LNCAP (cell line): ENCODE measurements around the gene ANKRD31.

ENCODE experiments used
- TF ChIP-seq, protein P1 (sequence below): fragments of 450-650 bp; IDR thresholded peaks from 2 replicates; pipeline ENCODE4 v1.5.1; 2017; ENCODE audit warnings: mild to moderate bottlenecking

Gene ANKRD31

DNA sequence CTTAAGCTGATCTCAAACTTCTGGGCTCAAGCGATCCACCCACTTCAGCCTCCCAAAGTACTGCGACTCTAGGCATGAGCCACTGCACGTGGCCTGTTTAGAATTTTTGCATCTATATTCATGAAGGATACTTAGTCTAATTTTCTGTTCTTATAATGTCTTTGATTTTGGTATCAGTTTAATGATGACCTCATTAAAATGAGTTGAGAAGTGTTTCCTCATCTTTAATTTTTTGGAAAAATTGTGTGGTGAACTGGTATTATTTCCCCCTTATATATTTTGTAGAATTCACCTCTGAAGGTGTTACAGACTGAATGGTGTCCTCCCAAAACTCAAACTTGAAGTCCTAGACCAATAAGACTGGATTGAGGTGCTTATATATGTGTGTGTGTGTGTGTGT is 46.5 kb downstream of the ANKRD31 start:
- TF ChIP-seq, protein P1, sequence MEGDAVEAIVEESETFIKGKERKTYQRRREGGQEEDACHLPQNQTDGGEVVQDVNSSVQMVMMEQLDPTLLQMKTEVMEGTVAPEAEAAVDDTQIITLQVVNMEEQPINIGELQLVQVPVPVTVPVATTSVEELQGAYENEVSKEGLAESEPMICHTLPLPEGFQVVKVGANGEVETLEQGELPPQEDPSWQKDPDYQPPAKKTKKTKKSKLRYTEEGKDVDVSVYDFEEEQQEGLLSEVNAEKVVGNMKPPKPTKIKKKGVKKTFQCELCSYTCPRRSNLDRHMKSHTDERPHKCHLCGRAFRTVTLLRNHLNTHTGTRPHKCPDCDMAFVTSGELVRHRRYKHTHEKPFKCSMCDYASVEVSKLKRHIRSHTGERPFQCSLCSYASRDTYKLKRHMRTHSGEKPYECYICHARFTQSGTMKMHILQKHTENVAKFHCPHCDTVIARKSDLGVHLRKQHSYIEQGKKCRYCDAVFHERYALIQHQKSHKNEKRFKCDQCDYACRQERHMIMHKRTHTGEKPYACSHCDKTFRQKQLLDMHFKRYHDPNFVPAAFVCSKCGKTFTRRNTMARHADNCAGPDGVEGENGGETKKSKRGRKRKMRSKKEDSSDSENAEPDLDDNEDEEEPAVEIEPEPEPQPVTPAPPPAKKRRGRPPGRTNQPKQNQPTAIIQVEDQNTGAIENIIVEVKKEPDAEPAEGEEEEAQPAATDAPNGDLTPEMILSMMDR: no peak

DNA sequence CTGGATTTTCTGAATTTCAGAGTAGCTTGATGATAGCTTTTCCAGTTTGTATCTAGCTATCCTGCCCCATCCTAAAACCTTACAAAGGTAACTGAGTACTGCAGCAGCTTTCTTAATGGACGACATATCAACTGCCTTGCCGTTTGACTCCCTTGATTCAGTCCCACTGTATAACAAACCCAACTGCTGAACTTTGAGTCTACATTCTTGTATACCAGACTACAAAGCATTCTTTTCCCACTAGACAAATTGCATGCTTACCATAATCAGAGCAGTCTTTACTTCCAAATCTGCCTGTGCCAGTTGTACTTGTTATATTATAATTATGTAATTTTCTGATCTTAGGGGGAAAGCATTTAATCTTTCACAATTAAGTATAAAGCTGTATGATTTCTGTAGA is 47.3 kb downstream of the ANKRD31 start:
- TF ChIP-seq, protein P1: no peak

DNA sequence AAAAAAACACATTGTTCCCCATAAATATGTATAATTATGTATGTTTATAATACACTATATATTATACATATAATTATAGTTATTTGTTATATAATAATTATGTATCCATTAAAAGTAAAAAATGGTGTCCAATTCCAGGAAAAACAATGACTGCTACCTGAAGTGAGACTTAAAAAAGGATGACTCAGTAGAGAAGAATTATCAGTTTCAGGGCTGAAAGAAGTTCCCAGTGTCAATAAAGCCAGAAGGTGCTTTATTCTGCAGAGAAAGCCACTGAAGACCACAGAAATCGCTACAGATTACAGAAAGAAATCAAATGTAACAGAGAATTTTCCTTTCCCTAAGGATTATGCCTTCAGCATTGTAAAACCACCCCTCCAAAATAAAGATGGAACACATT is 50.9 kb downstream of the ANKRD31 start:
- TF ChIP-seq, protein P1: no peak

DNA sequence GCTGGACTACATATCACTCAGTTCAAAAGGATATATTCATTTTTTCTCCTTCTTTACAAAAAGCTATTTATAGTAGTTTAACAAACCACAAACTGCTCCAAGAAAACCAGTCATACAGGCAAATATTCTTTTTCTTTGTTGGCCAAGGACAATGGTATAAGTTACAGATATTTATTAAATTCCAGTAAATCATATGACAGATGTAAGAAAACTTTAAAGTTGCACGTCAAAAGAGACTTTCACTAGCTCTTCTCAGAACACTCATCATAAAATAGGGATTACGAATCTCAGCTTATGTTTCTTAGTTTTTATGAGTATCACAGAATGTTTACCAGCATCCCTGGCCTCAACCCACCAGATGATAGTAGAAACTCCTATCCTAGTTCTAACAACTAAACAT is 67.2 kb downstream of the ANKRD31 start:
- TF ChIP-seq, protein P1: no peak

DNA sequence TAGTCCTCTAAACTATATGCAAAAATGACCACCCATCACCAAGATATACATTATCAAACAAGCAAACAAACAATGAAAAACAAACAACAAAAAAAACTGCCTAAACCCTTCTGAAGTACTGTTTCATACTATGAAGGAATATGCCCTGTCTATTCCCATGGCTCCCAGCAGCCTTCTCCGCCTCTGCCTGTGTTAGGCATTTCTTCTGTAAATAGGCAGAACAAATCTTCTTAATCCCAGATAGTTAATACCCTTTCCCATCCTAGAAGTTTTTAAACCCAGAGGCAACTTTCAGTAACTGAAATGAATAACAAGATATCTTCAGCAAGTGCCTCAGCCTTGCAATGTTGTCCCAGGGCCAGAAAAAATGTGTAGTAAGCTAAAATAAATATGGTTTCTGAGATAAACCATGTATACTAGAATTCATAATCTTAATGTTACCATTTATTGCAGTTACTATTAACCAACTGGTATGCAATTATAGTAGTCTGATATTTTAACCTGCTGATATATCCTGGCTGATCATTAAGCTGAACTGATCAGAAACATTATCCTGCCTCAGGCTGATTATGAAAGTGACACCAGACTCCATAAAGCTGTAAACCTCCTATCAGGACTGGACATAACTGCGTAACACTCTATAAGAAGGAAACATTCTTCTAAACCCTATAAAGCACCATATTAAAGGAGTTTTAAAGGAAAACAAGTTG is 68.5 kb downstream of the ANKRD31 start:
- TF ChIP-seq, protein P1: no peak

DNA sequence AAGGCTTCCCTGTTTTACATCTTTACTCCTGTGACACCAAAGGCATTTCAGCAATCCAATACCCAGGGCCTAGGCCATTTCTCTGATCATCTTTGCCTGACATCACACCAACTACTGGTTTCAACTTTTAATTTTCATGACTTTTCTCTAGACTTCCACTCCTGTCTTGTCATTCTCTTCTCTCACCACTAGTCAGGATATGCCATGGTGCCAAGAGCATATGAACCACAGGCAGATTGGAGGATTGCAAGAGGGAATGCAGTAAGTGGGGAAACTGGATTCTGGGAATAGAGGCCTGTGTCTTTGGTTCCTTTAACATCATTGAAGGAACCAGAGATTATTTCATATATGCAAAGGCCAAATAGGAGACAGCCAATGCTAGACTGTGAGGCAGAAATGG is 69.3 kb downstream of the ANKRD31 start:
- TF ChIP-seq, protein P1: no peak

DNA sequence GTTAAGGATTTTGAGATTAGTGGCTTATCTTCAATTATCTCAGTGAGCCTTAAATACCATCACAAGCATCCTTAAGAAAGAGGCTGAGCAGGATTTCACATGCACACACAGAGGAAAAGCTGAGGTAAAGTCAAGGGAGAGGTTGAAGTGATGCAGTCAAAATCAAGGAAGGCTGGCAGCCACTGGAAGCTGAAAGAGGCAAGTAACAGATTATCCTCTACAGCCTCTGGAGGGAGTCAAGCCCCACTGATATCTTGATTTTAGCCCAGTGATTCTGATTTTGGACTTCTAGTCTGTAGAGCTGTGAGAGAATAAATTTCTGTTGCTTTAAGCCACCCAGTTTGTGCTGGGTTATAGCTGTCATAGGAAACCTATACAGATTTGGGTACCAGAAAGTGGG is 80.1 kb downstream of the ANKRD31 start:
- TF ChIP-seq, protein P1: no peak

DNA sequence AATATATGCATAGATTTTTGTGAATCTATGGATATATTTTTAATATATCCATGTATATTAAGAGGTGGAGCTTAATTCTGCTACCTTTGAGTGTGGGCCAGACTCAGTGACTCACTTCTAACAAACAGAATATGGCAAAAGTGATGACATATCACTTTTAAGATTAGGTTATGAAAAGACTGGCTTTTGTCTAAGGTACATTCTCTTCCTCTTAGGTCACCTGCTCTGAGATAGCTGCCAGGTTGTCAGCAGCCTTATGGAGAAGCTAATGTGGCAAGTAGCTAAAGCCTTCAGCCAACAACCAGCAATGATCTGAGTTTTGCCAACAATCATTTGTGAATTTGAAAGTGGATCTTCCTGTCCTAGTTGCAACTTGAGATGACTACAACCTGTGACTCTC is 83.8 kb downstream of the ANKRD31 start:
- TF ChIP-seq, protein P1: no peak
